Glutamatergic neuron (in vitro differentiated cells): ENCODE data around the gene PDE12. TPM values are rescaled to one million over a fixed set of nuclear protein-coding genes. Genes with fewer than 3 reads are reported as not detected.

Experiments used
- DNase-seq: peaks from one replicate; pipeline ENCODE4 v3.0.0; 2022
- H3K27ac Mint-ChIP-seq: one replicate; pipeline ENCODE4 v1.8.0; 2020; ENCODE audit warnings: mild to moderate bottlenecking, mixed read lengths, inconsistent platforms; ENCODE audit not compliant: unreplicated experiment
- H3K27me3 Mint-ChIP-seq: one replicate; pipeline ENCODE4 v1.8.0; 2020; ENCODE audit warnings: mild to moderate bottlenecking, moderate library complexity, mixed read lengths, inconsistent platforms; ENCODE audit not compliant: unreplicated experiment
- H3K36me3 Mint-ChIP-seq: one replicate; pipeline ENCODE4 v1.8.0; 2020; ENCODE audit warnings: mild to moderate bottlenecking, mixed read lengths, inconsistent platforms; ENCODE audit not compliant: unreplicated experiment
- H3K4me1 Mint-ChIP-seq: one replicate; pipeline ENCODE4 v1.8.0; 2020; ENCODE audit warnings: mild to moderate bottlenecking, low read depth, mixed read lengths, inconsistent platforms; ENCODE audit not compliant: unreplicated experiment
- H3K4me3 Mint-ChIP-seq: one replicate; pipeline ENCODE4 v1.8.0; 2020; ENCODE audit warnings: mild to moderate bottlenecking, mixed read lengths, inconsistent platforms; ENCODE audit not compliant: unreplicated experiment
- H3K9me3 Mint-ChIP-seq: one replicate; pipeline ENCODE4 v1.8.0; 2020; ENCODE audit warnings: mild to moderate bottlenecking, moderate library complexity, mixed read lengths, inconsistent platforms; ENCODE audit not compliant: unreplicated experiment
- total RNA-seq: library from RNA; stranded (reverse); fragmentation: NEBNext Ultra II Directional; extraction: Animal tissue kit (Norgen Biotek cat#: 25700); gene quantifications from one replicate; pipeline ENCODE4 v1.2.1, GENCODE V29; 2021; ENCODE audit not compliant: unreplicated experiment
- TF ChIP-seq, protein P1 (sequence below): fragments of 200-600 bp; sonication (generic); IDR thresholded peaks from one replicate; pipeline ENCODE4 v1.5.0; 2021; ENCODE audit not compliant: partially characterized antibody, unreplicated experiment

Gene PDE12
- total RNA-seq, 1 donor from 2014 or later = 17.1 TPM

DNA sequence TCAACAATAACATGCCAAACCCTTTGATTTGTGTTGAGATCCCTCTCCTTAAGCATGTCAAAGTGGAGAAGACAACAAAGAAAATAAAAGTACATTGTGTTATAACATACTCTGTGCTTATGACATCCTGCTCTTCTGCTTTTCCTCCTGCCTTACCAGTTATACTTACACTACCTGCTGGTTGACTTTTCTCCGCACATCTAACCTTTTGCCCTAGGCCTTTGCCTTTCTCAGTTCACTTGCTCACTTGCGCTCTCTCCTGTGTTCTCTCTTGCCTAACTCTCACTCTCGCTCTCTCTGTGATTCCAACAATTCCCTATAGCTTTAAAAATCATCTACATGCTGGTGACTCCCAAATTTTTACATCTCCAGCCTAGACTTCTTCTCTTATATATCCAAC lies 17.6 kb upstream of the PDE12 start:
- TF ChIP-seq, protein P1, sequence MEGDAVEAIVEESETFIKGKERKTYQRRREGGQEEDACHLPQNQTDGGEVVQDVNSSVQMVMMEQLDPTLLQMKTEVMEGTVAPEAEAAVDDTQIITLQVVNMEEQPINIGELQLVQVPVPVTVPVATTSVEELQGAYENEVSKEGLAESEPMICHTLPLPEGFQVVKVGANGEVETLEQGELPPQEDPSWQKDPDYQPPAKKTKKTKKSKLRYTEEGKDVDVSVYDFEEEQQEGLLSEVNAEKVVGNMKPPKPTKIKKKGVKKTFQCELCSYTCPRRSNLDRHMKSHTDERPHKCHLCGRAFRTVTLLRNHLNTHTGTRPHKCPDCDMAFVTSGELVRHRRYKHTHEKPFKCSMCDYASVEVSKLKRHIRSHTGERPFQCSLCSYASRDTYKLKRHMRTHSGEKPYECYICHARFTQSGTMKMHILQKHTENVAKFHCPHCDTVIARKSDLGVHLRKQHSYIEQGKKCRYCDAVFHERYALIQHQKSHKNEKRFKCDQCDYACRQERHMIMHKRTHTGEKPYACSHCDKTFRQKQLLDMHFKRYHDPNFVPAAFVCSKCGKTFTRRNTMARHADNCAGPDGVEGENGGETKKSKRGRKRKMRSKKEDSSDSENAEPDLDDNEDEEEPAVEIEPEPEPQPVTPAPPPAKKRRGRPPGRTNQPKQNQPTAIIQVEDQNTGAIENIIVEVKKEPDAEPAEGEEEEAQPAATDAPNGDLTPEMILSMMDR = no peak
- Mint-ChIP-seq H3K27ac (no peak overlapping the region), H3K9me3 (peaks cover 2% of the 10 kb centered on the region), H3K36me3 (no peaks in the 10 kb centered on the region), H3K4me1 (no peaks in the 10 kb centered on the region), H3K27me3 (no peaks in the 10 kb centered on the region), H3K4me3 (no peak overlapping the region)
- no peak for DNase-seq

DNA sequence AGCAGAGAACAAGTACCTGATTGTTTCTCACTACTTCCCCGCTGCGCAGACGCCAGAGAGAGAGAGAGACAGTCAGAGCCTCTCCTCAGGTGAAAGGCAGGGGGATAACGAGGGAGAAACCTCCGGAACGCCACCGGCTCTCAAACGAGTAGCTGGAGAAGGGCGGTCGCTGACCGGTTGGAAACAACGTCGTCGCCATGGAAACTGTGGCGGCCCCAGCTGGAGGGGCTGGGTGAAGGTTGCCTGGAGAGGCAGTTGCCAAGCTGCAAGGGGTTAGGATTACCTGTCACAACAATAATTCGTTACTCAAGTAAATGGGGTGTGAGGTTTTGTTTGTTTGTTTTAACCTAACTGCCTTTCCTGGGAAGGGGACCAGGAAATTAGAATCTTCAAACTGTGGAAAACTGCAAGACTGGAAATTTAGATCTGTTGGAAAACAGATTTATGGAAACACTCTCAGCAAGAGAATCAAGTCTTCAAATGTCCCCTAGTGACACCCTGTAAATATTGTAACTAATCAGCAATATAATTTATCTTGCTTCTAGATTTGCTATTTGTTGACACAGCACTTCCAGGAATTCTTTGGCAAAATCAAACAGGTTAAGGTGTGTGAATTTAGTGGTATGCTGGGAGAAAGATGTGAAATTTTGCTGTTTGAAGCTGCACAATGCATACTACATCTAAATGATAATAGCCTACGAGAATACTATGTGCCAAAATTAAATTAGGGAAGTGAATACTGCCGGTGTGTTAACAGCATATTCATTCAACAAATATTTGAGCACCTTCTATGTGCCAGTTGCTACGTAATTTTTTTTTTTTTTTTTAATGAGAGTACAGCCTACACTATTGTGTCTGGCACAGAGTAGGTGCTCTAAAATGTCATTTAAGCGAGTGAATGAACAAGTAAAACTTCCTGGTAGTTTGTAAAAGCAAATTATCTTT lies 11.6 kb upstream of the PDE12 start, which contains the start of gene DNAH12:
Gene DNAH12 (minus strand): TSS at position 164 of the 945 bp plus-strand sequence. CDS start 1,474 bp downstream, outside the sequence.
- TF ChIP-seq, protein P1 = no peak
- Mint-ChIP-seq H3K9me3 (no peaks in the 10 kb centered on the region), H3K27me3 (no peaks in the 10 kb centered on the region), H3K4me3 (peak within 1 kb of the TSS; percentile 79), H3K4me1 (peaks cover 4% of the 10 kb centered on the region), H3K27ac (no peak within 1 kb of the TSS), H3K36me3 (no peaks in the 10 kb centered on the region)
- peak; percentile 86 for DNase-seq

DNA sequence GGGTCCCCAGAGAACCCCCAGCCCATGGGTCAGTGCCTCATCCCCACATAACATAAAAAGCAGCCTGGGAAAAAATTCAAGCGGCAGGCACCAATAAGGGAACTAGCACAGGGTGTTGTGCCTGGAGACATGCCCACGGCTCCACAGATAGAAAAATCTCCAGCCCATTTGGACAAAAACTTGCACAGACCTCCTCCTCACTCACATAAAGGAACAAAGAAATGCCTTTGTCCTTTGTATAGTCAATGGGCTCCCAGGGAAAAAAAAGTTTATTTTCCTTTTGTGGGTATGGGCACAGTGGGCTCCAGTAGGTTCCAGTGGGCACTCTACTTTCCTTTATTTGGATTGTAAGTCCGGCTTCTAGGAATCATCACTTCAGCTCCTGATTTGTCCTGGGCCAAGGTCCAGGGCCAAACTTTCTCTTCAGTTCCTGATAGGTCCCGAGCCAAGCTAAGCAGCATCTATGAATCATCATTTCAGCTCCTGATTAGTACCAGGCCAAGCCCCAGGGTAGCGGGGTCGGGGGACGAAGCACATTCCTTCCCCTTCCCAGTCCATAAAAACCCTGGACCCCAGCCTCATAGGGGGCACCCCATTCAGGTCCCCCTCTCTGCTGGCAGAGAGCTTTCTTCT lies 10.3 kb upstream of the PDE12 start:
- Mint-ChIP-seq H3K27me3 (no peaks in the 10 kb centered on the region), H3K9me3 (no peaks in the 10 kb centered on the region), H3K27ac (no peak overlapping the region), H3K36me3 (no peaks in the 10 kb centered on the region), H3K4me3 (no peak overlapping the region), H3K4me1 (peaks cover 4% of the 10 kb centered on the region)
- DNase-seq = no peak
- TF ChIP-seq, protein P1 = no peak

DNA sequence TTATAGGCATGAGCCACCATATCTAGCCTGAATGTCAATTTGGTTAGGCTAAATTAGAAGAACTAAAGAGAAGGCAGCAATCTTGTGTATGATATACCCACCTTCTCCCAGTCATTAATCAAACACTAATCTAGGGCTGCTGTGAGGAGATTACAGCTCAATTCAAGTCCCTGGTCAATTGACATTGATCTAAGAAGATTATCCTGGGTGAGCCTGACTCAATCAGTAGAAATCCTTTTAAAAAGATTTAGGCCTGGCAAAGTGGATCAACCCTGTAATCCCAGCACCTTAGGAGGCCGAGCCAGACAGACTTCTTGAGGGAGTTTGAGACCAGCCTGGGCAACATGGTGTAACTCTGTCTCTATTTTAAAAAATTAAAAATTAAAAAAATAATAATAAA lies 9.5 kb upstream of the PDE12 start:
- H3K27ac Mint-ChIP-seq = no peak overlapping the region
- H3K36me3 Mint-ChIP-seq = no peaks in the 10 kb centered on the region
- H3K4me3 Mint-ChIP-seq = no peak overlapping the region
- TF ChIP-seq, protein P1 = no peak
- H3K9me3 Mint-ChIP-seq = no peaks in the 10 kb centered on the region
- DNase-seq = no peak
- H3K4me1 Mint-ChIP-seq = peaks cover 4% of the 10 kb centered on the region
- no peaks in the 10 kb centered on the region for H3K27me3 Mint-ChIP-seq
